NCI-H2171 treated with DMSO at 0.1 percent for 48 hours (cell line): ENCODE data around the gene CD320.
"Not testable (repeated sequence)": the region's sequence is repeated elsewhere in the genome, so short reads cannot be mapped to it uniquely, and the experiment has no call there.

ENCODE experiments used
- DNase-seq: peaks from one replicate; lab custom pipeline; 2025; lab: John Stamatoyannopoulos, UW

The CD320 gene

GRCh38 chr19:8307965-8308866 is at the start of gene CD320:
TSS of gene CD320 (minus strand) at chr19:8308358. CDS start at chr19:8308290, 68 bp downstream.
- peak; percentile 96 for DNase-seq

GRCh38 chr19:8357007-8357521 is 48.9 kb upstream of the CD320 start:
- DNase-seq = peak; percentile 40

GRCh38 chr19:8355631-8356402 is 47.7 kb upstream of the CD320 start:
- DNase-seq = no peak

- DNase-seq = not testable (repeated sequence)
Measured at GRCh38 chr19:8352845-8353244, 44.7 kb upstream of the CD320 start.

GRCh38 chr19:8352134-8352827 is 44.1 kb upstream of the CD320 start:
- peak; percentile 60 for DNase-seq

GRCh38 chr19:8349629-8350372 is 41.6 kb upstream of the CD320 start:
- not testable (repeated sequence) for DNase-seq

- no peak for DNase-seq
Measured at GRCh38 chr19:8343483-8343844, 35.3 kb upstream of the CD320 start.

- peak; percentile 86 for DNase-seq
Measured at GRCh38 chr19:8342684-8343482, 34.7 kb upstream of the CD320 start, which contains the start of gene KANK3. TSS of gene KANK3 (minus strand) at chr19:8343262. CDS start at chr19:8337828, 5,434 bp downstream.

- no peak for DNase-seq
Measured at GRCh38 chr19:8342316-8342683, 34.1 kb upstream of the CD320 start.

GRCh38 chr19:8341504-8341903 is 33.3 kb upstream of the CD320 start:
- DNase-seq = not testable (repeated sequence)

GRCh38 chr19:8340341-8341096 is 32.4 kb upstream of the CD320 start:
- no peak for DNase-seq

GRCh38 chr19:8338835-8339234 is 30.7 kb upstream of the CD320 start:
- no peak for DNase-seq

GRCh38 chr19:8337728-8338127 is 29.6 kb upstream of the CD320 start:
- DNase-seq = no peak

GRCh38 chr19:8336660-8337059 is 28.5 kb upstream of the CD320 start:
- no peak for DNase-seq

GRCh38 chr19:8336072-8336569 is 28.0 kb upstream of the CD320 start:
- no peak for DNase-seq

- DNase-seq = no peak
Measured at GRCh38 chr19:8335343-8336071, 27.3 kb upstream of the CD320 start.

GRCh38 chr19:8334458-8335342 is 26.5 kb upstream of the CD320 start:
- peak; percentile 54 for DNase-seq
